ENCODE results near the gene EIF2D.

EIF2D gene

GRCh38 chr1:206547104-206547503, 65.2 kb downstream of the EIF2D start:
- DNase-seq (ENCODE audit: low read depth), result no peak

GRCh38 chr1:206545351-206545750, 66.9 kb downstream of the EIF2D start:
- DNase-seq (ENCODE audit: low read depth), result no peak

- DNase-seq (ENCODE audit: low read depth), result peak; percentile 58
These were observed 67.6 kb downstream of the EIF2D start for GRCh38 chr1:206544562-206545257.
